Activated CD8-positive, alpha-beta memory T cell treated with anti-CD3 and anti-CD28 coated beads for 48 hours (primary cell): ENCODE results near the gene TOP3B.
A peak's percentile ranks its signal among the peaks of the same experiment; 100 is the strongest.

Experiments
- DNase-seq, 3 experiments: peaks; one replicate each; pipeline ENCODE4 v3.0.0-alpha.2; 2020; ENCODE audit warnings: low read depth in 2 of 3, low spot score in 2 of 3

TOP3B gene

DNA sequence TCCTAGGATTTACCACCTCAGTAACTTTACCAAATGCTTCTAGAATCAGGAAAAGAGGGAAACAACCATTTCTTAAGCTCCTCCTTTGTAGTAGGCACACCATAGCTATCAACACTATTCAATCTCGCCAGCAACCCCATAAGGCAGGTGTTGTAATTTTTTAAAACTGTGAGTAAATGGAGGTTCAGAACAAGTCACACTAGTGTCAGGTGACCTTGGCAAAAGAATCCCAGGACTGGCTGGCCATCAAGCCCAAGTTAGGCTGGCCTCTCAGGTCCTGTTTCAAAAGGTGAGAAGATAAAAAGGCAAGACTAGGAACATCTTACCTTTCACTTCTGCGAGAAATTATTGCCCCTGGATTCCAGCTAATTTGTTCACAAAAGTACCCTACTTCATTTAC is 713 bp downstream of the TOP3B start:
- no peak for DNase-seq

DNA sequence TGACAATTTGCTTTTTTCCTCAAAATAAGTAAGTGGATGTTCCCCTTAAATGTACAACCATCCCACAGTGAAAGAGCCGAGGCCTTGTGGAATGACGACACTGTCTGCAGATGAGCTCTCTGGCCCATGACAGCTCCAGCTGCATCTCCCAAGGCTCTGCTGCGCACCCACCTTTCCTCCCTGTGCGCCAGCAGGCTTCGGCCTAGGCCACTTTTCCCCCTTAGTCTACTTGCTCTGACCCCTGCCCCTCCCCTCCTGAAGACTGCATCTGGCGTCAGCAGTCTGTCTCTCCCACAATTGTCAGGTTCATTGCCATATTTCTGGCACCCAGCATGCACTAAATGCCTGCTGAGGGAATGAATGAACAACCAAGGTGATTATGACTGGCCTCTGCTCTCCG is 2.0 kb downstream of the TOP3B start:
- no peak for DNase-seq

DNA sequence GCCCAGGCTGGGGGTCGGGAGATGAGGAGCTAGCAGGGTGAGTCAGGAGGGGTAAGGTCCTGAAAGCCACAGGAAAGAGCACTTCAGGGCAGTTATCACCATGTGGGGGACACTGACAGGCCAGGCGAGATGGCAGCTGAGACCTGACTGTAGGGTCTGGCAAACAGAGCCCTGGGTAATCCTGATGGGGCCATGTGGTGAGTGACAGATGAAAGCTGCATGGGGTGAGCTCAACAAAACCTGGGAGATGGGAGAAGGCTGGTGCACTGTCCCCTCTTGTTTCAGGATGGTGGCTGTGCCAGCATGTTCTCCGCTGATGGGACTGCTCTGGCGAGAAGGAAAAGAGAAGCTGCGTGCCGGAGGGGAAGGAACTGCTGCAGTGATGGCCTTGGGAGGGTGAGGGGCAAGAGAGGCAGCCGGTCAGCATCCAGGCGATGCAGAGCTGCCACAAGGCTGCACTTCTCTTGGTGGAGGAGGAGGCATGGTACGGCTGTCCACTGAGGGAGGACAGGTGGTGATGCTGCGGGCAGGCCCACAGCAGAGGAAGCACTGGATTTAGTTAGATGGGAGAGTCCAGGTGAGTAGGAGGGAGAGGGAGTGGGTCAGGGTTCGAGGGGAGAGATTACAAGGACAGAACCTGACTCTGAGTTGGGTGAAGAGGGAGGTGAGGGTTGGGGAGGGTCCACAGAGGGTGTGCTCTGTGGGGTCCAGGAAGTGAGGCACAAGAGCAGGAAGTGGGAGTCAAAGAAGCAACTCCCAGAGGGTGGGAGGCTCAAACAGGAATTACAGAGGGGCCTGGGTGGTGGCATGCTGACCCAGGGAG is 3.8 kb downstream of the TOP3B start:
- no peak for DNase-seq

DNA sequence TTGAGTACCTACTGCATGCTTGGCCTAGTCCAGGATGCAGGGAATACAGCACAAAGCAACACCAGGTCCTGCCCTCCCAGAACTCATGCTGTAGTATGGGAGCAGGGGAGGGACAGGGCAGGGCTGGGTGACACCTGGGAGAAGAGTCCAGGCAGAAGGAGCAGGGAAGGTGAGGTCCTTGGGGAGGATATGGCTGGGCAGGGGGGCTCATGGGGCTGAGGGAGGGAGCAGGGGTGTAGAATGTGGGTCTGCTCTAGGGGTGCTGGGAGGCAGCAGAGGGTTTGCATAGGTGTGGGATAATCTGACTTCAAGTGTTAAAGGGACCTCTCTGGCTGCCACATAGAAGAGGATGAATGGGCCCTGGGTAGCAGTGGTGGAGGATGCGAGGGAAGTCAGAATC is 4.8 kb downstream of the TOP3B start:
- DNase-seq: no peak

DNA sequence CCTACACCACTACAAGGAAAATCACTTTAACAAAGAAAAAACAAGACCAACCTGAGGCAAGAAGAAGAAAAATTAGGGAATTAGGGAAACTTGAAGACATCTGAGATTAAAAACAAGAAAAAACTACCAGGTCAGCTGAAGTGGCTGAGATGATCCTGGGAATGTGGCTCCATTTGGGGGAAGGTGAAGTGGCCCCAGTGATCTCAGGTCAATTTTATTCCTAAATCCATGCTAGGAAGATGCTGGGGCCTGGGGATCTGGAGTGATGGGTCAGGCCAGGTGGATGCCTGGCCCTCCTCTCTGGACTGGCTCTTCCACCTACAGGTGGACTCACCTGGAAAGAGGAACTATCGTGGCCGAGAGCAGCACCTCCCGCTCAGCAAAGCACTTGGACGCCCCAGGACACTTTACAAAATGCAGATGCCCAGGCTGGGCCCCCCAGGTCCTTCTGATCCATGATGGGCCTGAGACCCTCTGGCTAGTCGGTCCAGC is 6.7 kb downstream of the TOP3B start:
- no peak for DNase-seq

DNA sequence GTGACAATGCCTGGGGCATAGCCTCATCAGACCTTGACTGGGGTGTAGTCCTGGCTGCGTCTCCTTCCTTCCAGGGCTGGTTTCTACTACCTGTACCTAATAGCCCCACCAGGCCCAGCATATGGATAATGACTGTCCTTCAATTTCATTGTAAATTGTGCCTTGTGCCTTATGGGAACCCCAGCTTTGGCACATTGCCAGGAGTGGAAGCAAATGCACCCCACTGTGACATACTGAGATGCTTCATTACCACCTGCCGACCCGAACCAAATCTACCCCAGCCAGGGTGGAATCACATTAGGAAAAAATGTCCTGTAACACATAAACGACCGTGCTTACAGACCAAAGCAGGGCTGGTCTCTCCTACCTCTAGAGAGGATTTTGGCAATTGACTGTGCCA is 7.3 kb downstream of the TOP3B start:
- no peak for DNase-seq

DNA sequence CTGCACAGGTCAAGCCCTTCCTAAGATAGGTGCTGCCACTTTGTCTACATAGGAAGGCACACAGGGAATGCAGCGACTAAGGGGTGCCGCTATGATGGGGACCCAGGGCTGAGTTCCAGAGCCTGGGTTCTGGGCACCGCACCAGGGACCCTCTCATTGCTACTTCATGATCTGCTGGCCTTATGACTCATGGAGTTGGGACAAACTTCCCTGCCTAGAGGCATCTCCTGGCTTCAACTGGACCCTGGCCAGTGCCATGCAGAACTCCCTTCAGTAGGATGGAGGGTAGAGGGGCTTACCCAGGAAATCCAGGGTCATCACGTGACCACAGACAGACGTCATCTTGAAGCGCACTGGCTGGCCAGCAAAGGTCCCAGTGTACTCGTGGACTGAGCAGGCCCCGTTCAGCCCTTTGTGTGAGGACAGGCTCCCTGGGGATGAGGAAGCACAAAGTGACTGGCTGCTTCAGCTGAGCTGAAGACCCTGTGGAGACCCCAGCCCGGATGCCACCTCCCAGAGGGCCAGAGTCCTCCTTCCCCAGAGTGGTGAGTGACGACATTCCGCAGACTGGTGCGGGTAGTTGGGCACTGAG is 8.4 kb downstream of the TOP3B start:
- no peak for DNase-seq

DNA sequence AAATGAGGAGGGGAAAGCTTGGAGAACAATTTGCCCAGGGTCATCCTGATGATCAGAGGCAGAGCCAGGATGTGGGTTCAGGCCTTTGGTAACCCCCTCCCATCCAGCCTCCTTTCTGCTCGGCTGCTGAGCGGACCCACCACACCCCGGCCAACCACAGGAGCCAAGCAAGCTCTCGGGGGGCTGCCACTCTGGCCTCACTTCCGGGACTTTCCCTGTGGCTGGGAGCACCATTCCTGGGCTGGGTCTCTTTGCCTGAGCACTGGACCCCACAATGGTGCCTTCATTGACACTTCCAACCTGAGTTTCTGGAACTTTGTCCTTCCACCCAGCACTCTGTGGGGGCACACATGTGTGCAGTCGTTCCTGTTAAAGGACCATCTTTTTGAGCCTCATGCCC is 9.8 kb downstream of the TOP3B start:
- no peak for DNase-seq

DNA sequence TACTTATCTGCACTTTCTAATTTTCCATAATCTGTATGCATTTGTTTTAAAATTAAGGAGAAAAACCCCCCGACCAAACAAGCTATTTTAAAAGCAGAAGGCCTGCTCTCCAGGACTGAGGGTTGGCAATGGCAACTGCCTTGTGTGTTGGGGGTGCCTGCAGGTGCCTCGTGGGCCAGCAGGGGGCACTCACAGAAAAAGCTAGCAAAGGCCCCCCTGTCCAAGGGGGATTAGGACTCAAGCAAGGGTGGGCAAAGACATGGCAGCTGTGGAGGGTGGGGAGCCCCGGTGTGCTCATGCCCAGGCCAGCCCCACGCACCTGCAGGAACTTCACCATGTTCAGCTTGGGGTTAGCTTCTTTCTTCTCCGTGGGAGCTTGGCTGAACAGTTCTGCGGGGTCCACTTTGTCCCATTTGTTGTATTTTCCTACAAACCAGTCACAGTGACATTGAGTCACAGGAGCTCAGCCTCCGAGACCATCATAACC is 10.3 kb downstream of the TOP3B start:
- DNase-seq: peak; percentile 12 to 47 (median 43)

DNA sequence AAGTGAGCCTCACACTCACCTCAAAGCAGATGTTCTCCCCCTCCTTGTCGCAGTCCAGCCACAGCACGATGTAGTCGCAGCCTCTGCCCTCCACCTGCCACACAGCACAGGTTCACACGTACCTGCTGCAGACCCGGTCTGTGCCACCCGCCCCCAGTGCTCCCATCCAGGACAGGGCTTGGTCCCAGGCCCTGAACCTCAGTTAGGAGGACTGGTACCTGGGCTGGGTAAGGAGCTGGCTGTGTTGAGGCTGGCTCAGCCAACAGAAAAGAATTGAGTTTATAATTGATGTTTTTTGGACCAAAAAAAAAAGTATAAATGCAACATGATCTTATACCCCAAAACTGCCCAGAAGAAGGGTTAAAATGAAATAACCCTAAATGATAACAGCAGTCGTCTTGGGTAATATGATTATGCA is 10.7 kb downstream of the TOP3B start:
- DNase-seq: no peak

DNA sequence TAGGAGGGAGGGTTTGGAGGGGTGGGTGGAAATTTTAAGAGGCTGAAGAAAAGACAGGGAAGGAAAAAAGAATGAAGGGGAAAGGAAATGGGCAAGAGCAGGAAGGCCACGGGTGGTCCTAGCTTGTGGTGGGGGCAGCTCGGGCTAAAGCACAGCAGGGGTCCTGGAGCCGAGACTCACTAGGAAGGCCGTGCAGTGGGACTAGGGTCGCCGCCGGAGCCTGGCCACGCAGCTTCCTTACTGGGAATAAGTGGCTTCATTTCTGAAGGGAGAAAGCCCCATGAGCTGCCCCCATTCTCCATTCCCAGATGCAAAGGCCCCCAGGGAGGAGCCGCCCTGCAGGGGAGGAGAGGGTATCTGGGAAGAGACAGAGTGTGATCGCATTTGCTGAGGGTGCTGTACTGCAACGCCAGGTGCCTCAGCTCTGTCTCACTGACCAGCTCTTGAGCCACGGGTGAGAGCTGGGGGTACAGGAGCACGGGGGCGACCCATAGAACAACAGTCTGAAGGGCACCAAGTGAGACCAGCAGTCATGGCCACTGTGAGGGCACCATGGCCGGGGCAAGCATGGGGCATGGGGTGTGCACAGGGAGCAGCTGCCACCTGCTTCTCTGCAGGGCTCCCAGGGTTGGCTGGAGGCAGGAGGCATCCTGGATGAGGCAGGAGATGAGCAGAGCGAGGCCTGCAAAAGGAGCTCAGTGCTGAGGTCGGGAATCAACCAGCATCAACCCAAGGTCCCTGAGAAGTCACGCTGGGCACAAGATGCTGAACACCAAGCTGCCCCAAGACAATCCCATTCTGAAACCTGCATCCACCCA is 11.6 kb downstream of the TOP3B start:
- DNase-seq: no peak

DNA sequence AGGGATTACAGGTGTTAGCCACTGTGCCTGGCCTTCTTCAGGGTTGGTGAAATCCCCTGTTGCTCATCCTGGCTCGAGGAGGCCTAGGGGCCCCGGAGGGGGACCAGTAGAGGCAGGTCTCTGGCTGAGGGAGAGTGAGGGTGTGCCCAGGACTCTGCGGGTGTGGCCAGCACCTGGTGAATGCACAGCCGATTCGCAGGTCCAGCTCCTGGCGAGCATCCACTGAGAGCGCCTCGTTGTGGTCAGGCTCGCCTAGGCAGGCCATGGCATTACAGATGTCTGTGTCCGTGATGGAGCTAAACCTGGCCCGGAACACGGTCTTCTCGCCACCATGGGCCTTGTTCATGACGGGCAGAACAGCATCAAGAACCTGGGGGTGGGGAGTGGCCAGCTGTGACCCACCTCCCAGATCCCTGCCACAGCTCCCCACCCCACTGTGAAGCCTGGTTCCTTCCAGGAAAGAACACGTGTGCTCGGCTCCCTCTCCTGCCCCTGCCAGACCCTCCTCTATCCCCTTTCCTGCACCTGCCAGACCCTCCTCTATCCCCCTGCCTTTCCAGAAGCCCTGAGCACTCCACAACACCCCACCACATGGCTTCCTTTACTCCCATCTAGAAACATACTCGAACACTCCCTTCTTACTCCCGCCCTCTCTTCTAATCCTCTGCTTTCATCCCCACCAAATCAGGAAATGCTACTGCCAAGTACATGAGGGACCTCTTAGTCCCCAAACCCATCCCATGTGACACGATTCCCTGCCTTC is 12.4 kb downstream of the TOP3B start:
- DNase-seq: no peak

DNA sequence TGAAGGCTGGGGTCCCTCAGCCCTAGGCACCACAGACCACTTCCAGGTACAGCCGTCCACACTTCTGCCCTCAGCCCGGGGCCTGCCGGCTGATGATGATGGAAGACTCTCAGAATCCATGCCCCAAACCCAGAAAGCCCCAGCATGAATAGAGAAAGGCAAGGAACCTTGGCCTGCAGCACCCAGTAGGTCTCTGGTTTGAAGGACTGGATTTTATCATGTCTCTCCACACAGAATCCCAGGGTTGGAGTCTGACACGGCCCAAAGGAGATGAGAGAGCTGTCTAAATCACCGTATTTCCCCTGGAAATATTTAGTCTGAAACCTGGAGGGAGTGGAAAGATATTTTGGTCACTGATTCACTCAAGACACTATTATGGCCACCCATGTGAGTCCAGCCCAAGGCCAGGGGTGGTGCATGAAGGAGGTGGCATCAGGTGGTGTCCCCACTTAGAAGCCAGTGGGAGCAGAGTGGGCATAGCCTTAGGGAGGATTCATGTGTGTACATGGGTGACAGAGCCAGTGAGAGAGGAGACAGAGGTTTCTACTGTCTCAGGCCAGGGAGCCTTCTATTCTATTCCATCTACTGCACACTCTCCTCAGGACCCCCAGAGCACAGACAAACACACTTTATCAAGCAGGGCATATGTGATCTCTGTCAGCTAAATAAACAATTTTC is 14.0 kb downstream of the TOP3B start:
- no peak for DNase-seq

DNA sequence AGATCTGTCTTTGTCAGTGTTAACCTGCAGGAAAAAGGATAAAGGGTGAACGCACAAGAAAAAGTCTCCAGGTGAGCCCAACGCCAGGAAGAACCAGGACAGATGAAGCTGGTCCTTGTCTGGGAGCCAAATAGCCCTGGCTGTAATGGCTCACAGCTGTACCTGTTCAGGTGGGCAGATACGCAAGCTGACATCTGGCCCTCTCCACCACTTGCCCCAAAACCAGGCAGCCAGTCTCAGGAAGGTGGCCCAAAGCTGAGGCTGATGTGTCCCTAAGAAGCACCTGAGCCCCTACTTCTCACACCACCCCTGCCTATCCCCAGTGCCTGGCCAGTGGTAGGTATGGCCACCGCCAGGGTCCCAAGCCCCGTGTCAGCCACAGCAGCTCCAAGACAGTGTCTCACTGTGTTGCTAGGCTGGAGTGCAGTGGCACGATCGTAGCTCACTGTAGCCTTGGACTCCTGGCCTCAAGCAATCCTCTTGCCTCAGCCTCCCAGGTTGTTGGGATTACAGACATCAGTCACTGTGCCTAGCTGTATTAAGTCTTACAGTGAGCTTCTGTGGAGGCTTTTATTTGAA is 14.8 kb downstream of the TOP3B start:
- DNase-seq: no peak

DNA sequence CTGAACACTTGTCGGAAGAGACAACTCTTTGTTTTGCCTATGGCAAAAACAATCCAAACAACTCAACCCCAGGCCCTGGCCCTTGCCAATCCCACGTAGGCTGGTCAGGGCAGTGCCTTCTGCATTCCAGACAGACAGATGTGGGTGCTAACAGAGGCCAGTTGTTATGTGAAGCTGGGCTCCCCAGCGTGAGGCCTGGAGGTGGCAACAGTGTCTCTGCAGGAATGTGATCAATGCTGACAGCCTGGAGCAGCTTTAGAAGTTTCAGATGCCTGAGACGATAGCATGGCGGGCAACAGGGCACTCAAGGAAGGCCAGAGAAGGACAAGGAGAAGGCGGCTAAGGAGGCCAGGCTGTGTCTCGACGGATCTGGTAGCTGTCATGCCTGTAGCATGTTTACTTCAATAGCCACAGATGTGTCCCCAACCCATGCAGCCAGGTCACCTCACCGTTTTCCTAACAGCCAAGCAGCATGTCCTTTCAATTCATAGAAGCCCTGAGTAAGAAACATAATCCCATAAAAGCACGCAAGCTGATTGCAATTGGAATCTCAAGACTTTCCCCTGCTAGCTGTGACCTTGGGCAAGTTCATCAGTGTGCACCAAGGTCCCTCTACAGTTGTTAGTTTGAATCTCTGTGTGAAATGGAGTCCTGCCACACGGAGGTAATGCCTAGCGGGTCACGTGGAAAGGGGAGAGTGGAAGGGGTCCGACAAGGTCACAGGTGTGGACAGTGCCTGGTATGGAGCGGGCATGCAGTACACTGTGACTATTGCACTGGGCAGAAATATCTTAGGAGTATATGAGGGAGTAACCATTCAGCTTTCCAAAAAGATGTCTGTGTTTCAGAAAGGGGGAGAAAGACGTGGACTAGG is 15.7 kb downstream of the TOP3B start:
- DNase-seq: no peak

DNA sequence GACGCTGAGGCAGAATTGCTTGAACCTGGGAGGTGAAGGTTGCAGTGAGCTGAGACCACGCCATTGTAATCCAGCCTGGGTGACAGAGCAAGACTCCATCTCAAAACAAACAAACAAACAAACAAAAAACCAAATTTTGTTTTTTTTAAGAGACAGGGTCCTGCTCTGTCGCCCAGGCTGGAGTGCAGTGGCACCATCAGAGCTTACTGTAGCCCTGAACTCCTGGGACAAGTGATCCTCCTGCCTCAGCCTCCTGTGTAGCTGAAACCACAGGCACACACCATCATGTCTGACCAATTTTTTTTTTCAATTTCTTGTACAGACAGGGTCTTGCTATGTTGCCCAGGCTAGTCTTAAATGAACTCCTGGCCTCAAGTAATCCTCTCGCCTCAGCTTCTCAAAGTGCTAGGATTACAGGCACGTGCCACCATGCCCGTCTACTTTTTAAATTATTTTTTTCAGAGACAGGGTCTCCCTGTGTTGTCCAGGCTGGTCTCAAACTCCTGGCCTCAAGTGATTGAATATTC is 16.8 kb downstream of the TOP3B start:
- no peak for DNase-seq

DNA sequence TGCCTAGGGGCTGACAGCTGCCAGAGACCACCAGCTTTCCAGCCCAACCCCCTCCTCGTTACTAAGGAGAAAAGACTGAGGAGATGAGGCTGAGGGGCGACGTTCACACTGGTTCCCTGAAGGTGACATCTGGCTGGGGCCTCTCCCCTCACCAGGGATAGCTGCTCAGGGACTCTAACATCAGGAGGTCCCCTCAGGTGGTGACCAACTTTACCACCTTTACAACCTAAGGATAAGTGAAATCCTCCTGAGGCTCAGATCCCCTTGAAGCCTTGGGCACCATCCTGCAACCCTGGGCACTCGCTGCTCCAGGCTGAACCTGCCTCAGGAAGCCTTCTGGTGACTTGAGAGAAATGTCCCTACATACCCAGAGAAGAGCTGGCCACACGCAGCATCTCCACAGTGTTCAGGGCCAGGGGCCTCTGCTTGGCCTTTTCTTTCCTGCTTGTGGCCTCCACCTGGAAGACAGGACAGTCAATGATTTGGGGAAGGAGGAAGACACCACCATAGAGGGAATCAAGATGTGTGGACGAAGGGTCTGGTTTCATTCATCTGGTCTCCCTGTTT is 17.6 kb downstream of the TOP3B start:
- DNase-seq: no peak

DNA sequence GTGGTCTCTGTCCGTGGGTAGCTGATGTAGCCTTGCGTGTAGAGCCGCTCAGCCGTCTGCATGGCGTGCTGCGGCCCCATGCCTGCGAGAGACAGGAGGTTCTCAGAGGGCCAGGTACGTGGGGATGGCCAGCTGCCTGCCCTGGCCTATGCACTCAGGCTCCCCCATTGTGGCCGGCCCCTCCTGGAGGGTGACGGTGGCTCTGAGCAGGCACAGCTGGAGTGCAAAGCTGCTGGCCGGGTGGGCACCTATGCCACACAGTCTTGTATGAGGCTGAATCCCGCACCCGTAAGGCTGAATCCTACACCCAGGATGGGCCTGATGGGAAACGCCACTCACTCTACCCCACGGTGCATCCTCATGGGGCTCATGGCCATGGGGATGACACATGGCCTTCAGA is 18.4 kb downstream of the TOP3B start:
- DNase-seq: no peak

DNA sequence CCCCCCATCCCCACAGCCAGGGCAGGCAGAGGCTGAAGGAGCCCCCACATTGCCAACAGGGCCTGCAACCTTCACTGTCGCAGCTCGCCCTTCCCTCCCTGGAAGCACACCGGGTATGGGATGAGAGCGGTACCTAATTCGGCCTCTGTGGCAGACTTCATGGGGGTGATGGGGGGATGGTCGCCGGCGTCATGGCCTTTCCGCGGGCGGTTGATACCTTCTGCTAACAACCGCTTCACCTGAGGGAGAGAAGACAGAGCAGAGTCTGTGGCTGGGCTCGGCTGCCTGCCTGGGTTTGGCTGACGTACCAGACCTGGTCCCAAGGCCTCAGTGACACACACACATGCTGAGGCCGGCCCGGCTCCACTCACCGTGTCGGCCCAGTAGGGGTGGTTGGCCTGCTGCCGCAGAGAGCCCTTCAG is 18.8 kb downstream of the TOP3B start:
- no peak for DNase-seq
